Natural killer cell (primary cell): ENCODE measurements around the gene BICD2. TPM values are rescaled to one million over a fixed set of nuclear protein-coding genes. Genes with fewer than 3 reads are reported as not detected.

Source experiments
- ATAC-seq, 3 donors: fragments of 150-1000 bp in 2 of 3; fragments of 200-7000 bp in 1 of 3; cut with Tn5 transposase; 1 replicate in 1 of 3; 2 replicates in 2 of 3; pipeline ENCODE4 v1.10.0; 2021; ENCODE audit warnings: mild to moderate bottlenecking in 2 of 3, moderate library complexity in 2 of 3
- DNase-seq, 2 donors: peaks; one replicate each; pipeline versions ENCODE4 v3.0.0 to v3.0.0-alpha.2; 2013 to 2021; ENCODE audit warnings: mixed read lengths in 1 of 2
- H3K27ac ChIP-seq: one replicate; pipeline ENCODE4 v1.5.1; 2013; ENCODE audit warnings: mild to moderate bottlenecking, low read length
- H3K27me3 ChIP-seq: one replicate; pipeline ENCODE4 v1.6.1; 2013; ENCODE audit warnings: low read length; ENCODE audit not compliant: control insufficient read depth, insufficient read depth
- H3K36me3 ChIP-seq: one replicate; pipeline ENCODE4 v1.6.1; 2013; ENCODE audit warnings: low read length; ENCODE audit not compliant: control insufficient read depth, insufficient read depth
- H3K4me1 ChIP-seq: one replicate; pipeline ENCODE4 v1.6.1; 2013; ENCODE audit warnings: low read length; ENCODE audit not compliant: control insufficient read depth, insufficient read depth
- H3K4me3 ChIP-seq: one replicate; pipeline ENCODE4 v1.5.1; 2013; ENCODE audit warnings: low read length
- H3K9me3 ChIP-seq: one replicate; pipeline ENCODE4 v1.6.1; 2013; ENCODE audit warnings: low read length; ENCODE audit not compliant: control insufficient read depth, insufficient read depth
- H3K27ac Mint-ChIP-seq, 2 donors: one replicate each; pipeline ENCODE4 v1.8.0; 2022; ENCODE audit warnings: mild to moderate bottlenecking in 2 of 2, mixed read lengths in 2 of 2, moderate library complexity in 1 of 2
- H3K27me3 Mint-ChIP-seq, 2 donors: one replicate each; pipeline ENCODE4 v1.8.0; 2022; ENCODE audit warnings: low read depth in 2 of 2, mixed read lengths in 2 of 2
- H3K36me3 Mint-ChIP-seq: one replicate; pipeline ENCODE4 v1.8.0; 2022; ENCODE audit warnings: mixed read lengths
- H3K4me1 Mint-ChIP-seq, 2 donors: one replicate each; pipeline ENCODE4 v1.8.0; 2022; ENCODE audit warnings: mixed read lengths in 2 of 2
- H3K4me3 Mint-ChIP-seq: one replicate; pipeline ENCODE4 v1.8.0; 2022; ENCODE audit warnings: mild to moderate bottlenecking, moderate library complexity, mixed read lengths
- H3K9me3 Mint-ChIP-seq, 2 donors: one replicate each; pipeline ENCODE4 v1.8.0; 2022; ENCODE audit warnings: mixed read lengths in 2 of 2
- CTCF ChIP-seq: fragments of 200-600 bp; IDR thresholded peaks from one replicate; pipeline ENCODE4 v1.8.0; 2022; ENCODE audit warnings: antibody characterized with exemption
- WGBS: methylation state at CpG from one replicate; pipeline ENCODE4 v1.1.7; 2013; ENCODE audit warnings: missing lambda C conversion rate; ENCODE audit not compliant: insufficient coverage; 5-methylcytosine and 5-hydroxymethylcytosine counted together
- intact Hi-C: fragments of 100-400 bp; cut with micrococcal nuclease; formaldehyde crosslinking; loops from one replicate; pipeline ENCODE4 v1.14.2; 2022
- total RNA-seq, 4 donors: library from RNA; stranded (reverse); fragments of 120-200 nt in 1 of 4; gene quantifications; one replicate each; pipeline versions ENCODE4 v1.2.3 to v1.2.4, GENCODE V29; 2013 to 2022

Gene BICD2
- total RNA-seq, 3 donors from 2014 or later (not counting 1 experiment from before 2014, with no cell fraction given) = 27.0 to 39.7 (median 39.7) TPM

GRCh38 chr9:92722386-92723298 lies 42.0 kb downstream of the BICD2 start:
- intact Hi-C loops = no loop called here

GRCh38 chr9:92721548-92721947 lies 43.1 kb downstream of the BICD2 start:
- H3K9me3 Mint-ChIP-seq = no peaks in the 10 kb centered on the region
- H3K27ac Mint-ChIP-seq = peak overlapping the region; percentile 27 to 60
- no peaks in the 10 kb centered on the region for H3K9me3 ChIP-seq
- H3K4me1 Mint-ChIP-seq = peaks cover 22 to 42% of the 10 kb centered on the region in 2 donors
- no peak for DNase-seq
- no peaks in the 10 kb centered on the region for H3K36me3 Mint-ChIP-seq
- no peak for TF ChIP-seq CTCF
- H3K27me3 Mint-ChIP-seq = no peaks in the 10 kb centered on the region
- H3K4me1 ChIP-seq = peaks cover 31% of the 10 kb centered on the region
- H3K4me3 ChIP-seq = no peak overlapping the region
- intact Hi-C loops = no loop called here
- H3K27me3 ChIP-seq = no peaks in the 10 kb centered on the region
- ATAC-seq = no peak
- H3K4me3 Mint-ChIP-seq = no peak overlapping the region
- H3K36me3 ChIP-seq = peaks cover 63% of the 10 kb centered on the region
- WGBS = 72% methylated on average over 7 of the region's 7 CpGs
- peak overlapping the region; percentile 22 for H3K27ac ChIP-seq

More at GRCh38 chr9:92722386-92723298, 42.0 kb downstream of the BICD2 start:
- Mint-ChIP-seq H3K4me1 (peaks cover 22 to 41% of the 10 kb centered on the region in 2 donors), H3K27ac (peak overlapping the region; percentile 27 to 60), H3K9me3 (no peaks in the 10 kb centered on the region), H3K4me3 (no peak overlapping the region), H3K27me3 (no peaks in the 10 kb centered on the region), H3K36me3 (no peaks in the 10 kb centered on the region)
- ATAC-seq (no peak), DNase-seq (no peak)
- peaks cover 63% of the 10 kb centered on the region for H3K36me3 ChIP-seq
- 95% methylated on average over 15 of the region's 16 CpGs for WGBS
- H3K27me3 ChIP-seq = no peaks in the 10 kb centered on the region
- no peaks in the 10 kb centered on the region for H3K9me3 ChIP-seq
- no peak overlapping the region for H3K27ac ChIP-seq
- TF ChIP-seq CTCF = no peak
- H3K4me1 ChIP-seq = peaks cover 36% of the 10 kb centered on the region
- no peak overlapping the region for H3K4me3 ChIP-seq

- intact Hi-C loops = no loop called here
- Histone ChIP-seq H3K27ac (peak overlapping the region; percentile 22), H3K4me1 (peaks cover 29% of the 10 kb centered on the region), H3K4me3 (no peak overlapping the region), H3K9me3 (no peaks in the 10 kb centered on the region), H3K27me3 (no peaks in the 10 kb centered on the region), H3K36me3 (peaks cover 66% of the 10 kb centered on the region)
- no peaks in the 10 kb centered on the region for H3K36me3 Mint-ChIP-seq
- TF ChIP-seq CTCF = no peak
- H3K4me3 Mint-ChIP-seq = no peak overlapping the region
- H3K9me3 Mint-ChIP-seq = no peaks in the 10 kb centered on the region
- no peak for ATAC-seq
- peak overlapping the region; percentile 27 to 60 for H3K27ac Mint-ChIP-seq
- 80% methylated on average over 7 of the region's 8 CpGs for WGBS
- DNase-seq = no peak
- no peaks in the 10 kb centered on the region for H3K27me3 Mint-ChIP-seq
- peaks cover 22 to 38% of the 10 kb centered on the region in 2 donors for H3K4me1 Mint-ChIP-seq
Measured at GRCh38 chr9:92720807-92721535, 43.7 kb downstream of the BICD2 start.
